Suprapubic skin (tissue), 4 donors: ENCODE measurements around the gene DUSP16. TPM values are rescaled to one million over a fixed set of nuclear protein-coding genes. Genes with fewer than 3 reads are reported as not detected.

Experiments
- DNase-seq, 2 donors: peaks; one replicate each; pipeline ENCODE4 v3.0.0-alpha.2; 2019; ENCODE audit warnings: low spot score in 2 of 2
- H3K27ac ChIP-seq: fragments of 200-600 bp; sonication (generic); one replicate; pipeline ENCODE4 v1.5.1; 2019
- H3K27me3 ChIP-seq: fragments of 200-600 bp; sonication (generic); one replicate; pipeline ENCODE4 v1.5.1; 2019
- H3K36me3 ChIP-seq: fragments of 200-600 bp; sonication (generic); one replicate; pipeline ENCODE4 v1.5.1; 2019
- H3K4me1 ChIP-seq: fragments of 200-600 bp; sonication (generic); one replicate; pipeline ENCODE4 v1.5.1; 2019
- H3K4me3 ChIP-seq: fragments of 200-600 bp; sonication (generic); one replicate; pipeline ENCODE4 v1.5.1; 2019; ENCODE audit warnings: mild to moderate bottlenecking
- H3K9me3 ChIP-seq: fragments of 200-600 bp; sonication (generic); one replicate; pipeline ENCODE4 v1.5.1; 2019
- EP300 ChIP-seq: sonication (generic); formaldehyde crosslinking; IDR thresholded peaks from one replicate; pipeline ENCODE4 v1.6.1; 2017; ENCODE audit warnings: antibody characterized with exemption
- POLR2A ChIP-seq, 2 donors: fragments of 450-650 bp; IDR thresholded peaks; one replicate each; pipeline ENCODE4 v1.6.1; 2017; ENCODE audit warnings: antibody characterized with exemption in 2 of 2, mild to moderate bottlenecking in 2 of 2, moderate library complexity in 2 of 2
- POLR2AphosphoS5 ChIP-seq, 3 donors: sonication (generic); formaldehyde crosslinking; IDR thresholded peaks; one replicate each; pipeline ENCODE4 v1.6.1; 2017; ENCODE audit warnings: antibody characterized with exemption in 3 of 3
- WGBS: methylation state at CpG from one replicate; pipeline ENCODE4 v1.1.5; 2018; 5-methylcytosine and 5-hydroxymethylcytosine counted together
- total RNA-seq, 4 donors: library from RNA; depleted of rRNA; stranded (reverse); fragments of >200 nt; gene quantifications; one replicate each; pipeline ENCODE4 v1.1.0, GENCODE V29; 2016
- TF ChIP-seq, protein P1 (sequence below), 2 donors: fragments of 200-600 bp in 1 of 2; fragments of 450-650 bp in 1 of 2; sonication (generic) in 1 of 2; IDR thresholded peaks; one replicate each; pipeline ENCODE4 v1.5.1; 2016 to 2019; ENCODE audit warnings: antibody characterized with exemption in 2 of 2, mild to moderate bottlenecking in 1 of 2, moderate library complexity in 1 of 2

The DUSP16 gene
- total RNA-seq, 4 donors from 2014 or later: 20.3 to 33.2 (median 24.8) TPM

GRCh38 chr12:12443431-12443878 is 119.2 kb downstream of the DUSP16 start:
- 20% methylated on average over 5 of the region's 5 CpGs for WGBS
- TF ChIP-seq EP300: no peak
- TF ChIP-seq, protein P1, sequence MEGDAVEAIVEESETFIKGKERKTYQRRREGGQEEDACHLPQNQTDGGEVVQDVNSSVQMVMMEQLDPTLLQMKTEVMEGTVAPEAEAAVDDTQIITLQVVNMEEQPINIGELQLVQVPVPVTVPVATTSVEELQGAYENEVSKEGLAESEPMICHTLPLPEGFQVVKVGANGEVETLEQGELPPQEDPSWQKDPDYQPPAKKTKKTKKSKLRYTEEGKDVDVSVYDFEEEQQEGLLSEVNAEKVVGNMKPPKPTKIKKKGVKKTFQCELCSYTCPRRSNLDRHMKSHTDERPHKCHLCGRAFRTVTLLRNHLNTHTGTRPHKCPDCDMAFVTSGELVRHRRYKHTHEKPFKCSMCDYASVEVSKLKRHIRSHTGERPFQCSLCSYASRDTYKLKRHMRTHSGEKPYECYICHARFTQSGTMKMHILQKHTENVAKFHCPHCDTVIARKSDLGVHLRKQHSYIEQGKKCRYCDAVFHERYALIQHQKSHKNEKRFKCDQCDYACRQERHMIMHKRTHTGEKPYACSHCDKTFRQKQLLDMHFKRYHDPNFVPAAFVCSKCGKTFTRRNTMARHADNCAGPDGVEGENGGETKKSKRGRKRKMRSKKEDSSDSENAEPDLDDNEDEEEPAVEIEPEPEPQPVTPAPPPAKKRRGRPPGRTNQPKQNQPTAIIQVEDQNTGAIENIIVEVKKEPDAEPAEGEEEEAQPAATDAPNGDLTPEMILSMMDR (IDR thresholded peaks at IDR 0.05): no peak
- TF ChIP-seq POLR2A (IDR thresholded peaks at IDR 0.05): no peak
- TF ChIP-seq POLR2AphosphoS5 (IDR thresholded peaks at IDR 0.05): no peak
- DNase-seq: no peak
- peak overlapping the region; percentile 75 for H3K27ac ChIP-seq
- no peaks in the 10 kb centered on the region for H3K9me3 ChIP-seq
- H3K36me3 ChIP-seq: no peaks in the 10 kb centered on the region
- no peaks in the 10 kb centered on the region for H3K27me3 ChIP-seq
- H3K4me3 ChIP-seq: no peak overlapping the region
- H3K4me1 ChIP-seq: peaks cover 33% of the 10 kb centered on the region

GRCh38 chr12:12442548-12443071 is 120.1 kb downstream of the DUSP16 start:
- no peak for DNase-seq
- Histone ChIP-seq H3K4me3 (no peak overlapping the region), H3K27ac (peak overlapping the region; percentile 75), H3K36me3 (no peaks in the 10 kb centered on the region), H3K27me3 (no peaks in the 10 kb centered on the region), H3K9me3 (no peaks in the 10 kb centered on the region), H3K4me1 (peaks cover 33% of the 10 kb centered on the region)
- no peak for TF ChIP-seq POLR2A (IDR thresholded peaks at IDR 0.05)
- no peak for TF ChIP-seq POLR2AphosphoS5 (IDR thresholded peaks at IDR 0.05)
- no peak for TF ChIP-seq EP300
- TF ChIP-seq, protein P1 (IDR thresholded peaks at IDR 0.05): no peak
- WGBS: 64% methylated on average over 5 of the region's 5 CpGs

DNA sequence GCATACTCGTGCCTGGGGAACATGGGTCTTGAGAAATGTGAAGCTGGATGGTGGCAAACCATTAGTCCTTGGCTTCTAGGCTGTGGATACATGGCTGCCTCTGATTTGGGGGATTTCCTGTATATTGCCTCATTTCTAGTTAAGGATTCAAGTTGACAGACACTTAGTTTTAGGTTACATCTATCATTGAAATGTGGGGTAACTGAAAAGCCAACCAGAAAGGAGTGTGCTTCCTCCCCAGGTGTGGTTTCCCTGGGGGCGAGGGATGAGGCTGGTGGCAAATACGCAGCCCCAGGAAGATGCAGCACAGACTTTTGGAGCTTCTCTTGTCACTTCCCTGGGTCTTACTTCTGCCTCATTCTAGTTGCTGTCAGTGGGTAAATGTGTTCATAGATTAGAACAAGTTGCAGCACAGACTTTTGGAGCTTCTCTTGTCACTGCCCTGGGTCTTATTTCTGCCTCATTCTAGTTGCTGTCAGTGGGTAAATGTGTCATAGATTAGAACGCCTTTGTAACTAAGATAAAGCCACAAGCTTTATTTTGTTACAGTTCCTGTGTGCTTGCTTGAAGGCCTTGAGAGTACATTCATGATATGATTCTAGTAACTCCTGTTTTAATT is 120.7 kb downstream of the DUSP16 start:
- Histone ChIP-seq H3K36me3 (no peaks in the 10 kb centered on the region), H3K4me3 (no peak overlapping the region), H3K4me1 (peaks cover 33% of the 10 kb centered on the region), H3K9me3 (no peaks in the 10 kb centered on the region), H3K27ac (peak overlapping the region; percentile 75), H3K27me3 (no peaks in the 10 kb centered on the region)
- TF ChIP-seq EP300: no peak
- no peak for TF ChIP-seq POLR2A (IDR thresholded peaks at IDR 0.05)
- TF ChIP-seq POLR2AphosphoS5 (IDR thresholded peaks at IDR 0.05): no peak
- TF ChIP-seq, protein P1 (IDR thresholded peaks at IDR 0.05): no peak
- 68% methylated on average over 4 of the region's 4 CpGs for WGBS
- DNase-seq: no peak

DNA sequence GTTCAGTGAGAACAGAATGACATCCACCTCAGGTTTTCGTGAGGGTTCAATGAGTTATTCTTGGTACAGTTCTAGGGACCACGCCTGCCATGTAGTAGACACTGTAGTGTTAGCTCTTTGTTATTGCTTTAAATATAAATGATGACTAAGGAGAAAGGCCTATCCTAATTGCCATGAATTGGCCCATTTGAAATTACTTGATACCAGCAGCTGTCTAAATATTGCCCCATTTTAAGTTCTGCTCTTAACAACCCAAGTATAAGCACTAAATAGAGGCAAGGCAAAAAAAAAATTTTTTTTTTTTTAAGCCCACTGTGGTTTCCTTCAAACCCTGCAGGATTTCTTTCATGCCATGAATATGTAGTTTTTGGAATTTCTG is 121.2 kb downstream of the DUSP16 start:
- Histone ChIP-seq H3K36me3 (peaks cover 3% of the 10 kb centered on the region), H3K9me3 (no peaks in the 10 kb centered on the region), H3K27ac (peak overlapping the region; percentile 75), H3K4me1 (peaks cover 33% of the 10 kb centered on the region), H3K27me3 (no peaks in the 10 kb centered on the region), H3K4me3 (no peak overlapping the region)
- TF ChIP-seq POLR2A (IDR thresholded peaks at IDR 0.05): no peak
- TF ChIP-seq, protein P1 (IDR thresholded peaks at IDR 0.05): no peak
- no peak for TF ChIP-seq EP300
- no peak for TF ChIP-seq POLR2AphosphoS5 (IDR thresholded peaks at IDR 0.05)
- DNase-seq: no peak
- 97% methylated on average over 2 of the region's 2 CpGs for WGBS

- H3K36me3 ChIP-seq: peaks cover 4% of the 10 kb centered on the region
- H3K27ac ChIP-seq: peak overlapping the region; percentile 2
- DNase-seq: no peak
- TF ChIP-seq EP300 (no peak), POLR2AphosphoS5 (IDR thresholded peaks at IDR 0.05) (no peak), POLR2A (IDR thresholded peaks at IDR 0.05) (no peak)
- TF ChIP-seq, protein P1 (IDR thresholded peaks at IDR 0.05): no peak
- WGBS: 93% methylated on average over 4 of the region's 4 CpGs
- no peaks in the 10 kb centered on the region for H3K27me3 ChIP-seq
- H3K9me3 ChIP-seq: no peaks in the 10 kb centered on the region
- no peak overlapping the region for H3K4me3 ChIP-seq
- peaks cover 33% of the 10 kb centered on the region for H3K4me1 ChIP-seq
Observed at GRCh38 chr12:12440784-12441428, 121.8 kb downstream of the DUSP16 start.
